GM21447 (cell line): ENCODE results near the gene ATP2A3.

Source experiments
- ATAC-seq: cut with Tn5 transposase; IDR thresholded peaks from one replicate; pipeline ENCODE4 v1.9.1; 2021; ENCODE audit not compliant: unreplicated experiment

Gene ATP2A3

GRCh38 chr17:3913531-3914311, 50.5 kb downstream of the ATP2A3 start:
- peak; percentile 49 for ATAC-seq

DNA sequence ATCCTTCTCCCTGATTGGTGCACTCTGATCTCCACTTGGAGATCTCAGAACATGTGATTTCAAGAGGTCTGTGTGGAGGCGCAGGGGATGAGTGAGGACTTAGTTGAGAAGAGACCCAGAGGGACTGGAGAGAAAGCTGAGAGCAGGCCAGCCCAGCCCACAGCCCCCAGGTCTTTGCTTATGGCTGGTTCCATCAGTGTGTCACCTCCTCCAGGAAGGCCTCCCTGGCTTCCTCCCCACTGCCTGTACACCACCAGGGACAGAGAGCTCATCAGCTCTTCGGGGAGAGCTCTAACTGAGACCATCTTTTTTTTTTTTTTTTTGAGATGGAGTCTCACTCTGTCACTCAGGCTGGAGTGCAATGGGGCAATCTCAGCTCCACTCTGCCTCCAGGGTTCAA, 51.4 kb downstream of the ATP2A3 start:
- ATAC-seq, result no peak

DNA sequence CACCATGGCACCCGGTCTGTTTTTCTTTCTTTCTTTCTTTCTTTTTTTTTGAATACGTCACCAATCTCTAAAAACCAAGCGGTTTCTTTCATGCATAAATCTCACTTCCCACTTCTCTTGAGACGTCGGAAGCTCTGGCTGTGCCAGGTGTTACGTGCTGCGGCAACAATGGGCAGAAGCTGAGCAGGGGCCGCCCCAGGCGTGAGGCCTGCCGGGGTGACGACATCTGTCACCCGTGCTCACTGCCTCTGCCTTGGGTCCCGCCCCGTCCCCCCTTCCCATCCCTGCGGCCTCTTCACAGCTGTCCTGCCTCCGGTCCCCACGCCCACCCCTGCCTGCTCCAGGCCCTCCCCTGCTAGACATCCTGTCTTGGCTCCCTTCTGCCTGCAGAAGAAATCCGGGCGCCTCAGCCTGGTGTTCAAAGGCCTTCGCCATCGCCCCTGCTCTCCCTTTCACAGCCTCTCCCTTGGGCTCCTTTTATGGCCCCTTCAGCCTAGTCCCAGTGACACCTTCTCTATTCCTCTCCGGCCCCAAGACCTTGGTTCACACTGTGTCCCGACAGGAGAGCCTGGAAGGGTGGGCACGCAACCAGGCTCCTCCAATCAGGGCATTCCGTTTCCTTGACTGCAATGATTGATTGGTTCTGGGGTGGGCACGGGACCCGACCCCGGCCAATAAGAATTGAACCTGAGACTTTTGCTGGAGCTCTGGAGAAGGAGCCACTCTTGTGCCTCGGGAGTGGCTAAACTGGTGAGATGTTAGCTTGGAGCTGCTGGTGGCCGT, 52.8 kb downstream of the ATP2A3 start:
- ATAC-seq, result peak; percentile 48

DNA sequence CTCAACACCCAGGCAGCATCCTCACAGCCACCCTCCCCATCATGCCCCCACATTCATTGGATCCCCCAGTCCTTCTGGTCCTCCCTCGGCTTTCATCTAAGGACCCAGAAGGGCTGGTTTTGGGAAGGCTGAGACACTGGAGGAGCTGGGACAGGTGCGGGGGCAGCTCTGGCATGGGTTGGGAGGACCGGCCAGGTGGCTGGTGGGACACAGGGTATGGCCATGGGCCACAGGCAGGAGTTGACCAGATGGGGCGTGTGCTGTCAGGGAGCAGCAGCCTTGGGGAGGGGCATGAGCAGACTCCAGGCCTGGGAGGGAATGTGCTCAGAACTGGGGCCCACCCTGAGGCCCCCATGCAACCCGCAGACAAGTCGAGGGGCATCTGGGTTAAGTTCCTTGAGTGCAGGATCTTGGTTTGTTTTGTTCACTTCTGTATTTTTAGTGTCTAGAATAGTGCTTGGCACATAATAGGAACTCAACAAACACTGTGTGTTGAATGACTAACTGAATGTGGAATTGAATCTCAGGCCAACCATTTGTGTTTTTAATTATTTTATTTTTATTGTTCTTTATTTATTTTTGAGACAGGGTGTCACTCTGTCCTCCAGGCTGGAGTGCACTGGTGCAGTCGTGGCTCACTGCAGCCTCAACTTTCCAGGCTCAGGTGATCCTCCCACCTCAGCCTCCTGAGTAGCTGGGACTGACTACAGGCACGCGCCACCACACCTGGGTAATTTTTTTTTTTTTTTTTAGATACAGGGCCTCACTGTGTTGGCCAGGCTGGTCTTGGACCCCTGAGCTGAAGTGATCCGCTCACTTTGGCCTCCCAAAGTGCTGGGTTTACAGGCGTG, 53.6 kb downstream of the ATP2A3 start:
- no peak for ATAC-seq

DNA sequence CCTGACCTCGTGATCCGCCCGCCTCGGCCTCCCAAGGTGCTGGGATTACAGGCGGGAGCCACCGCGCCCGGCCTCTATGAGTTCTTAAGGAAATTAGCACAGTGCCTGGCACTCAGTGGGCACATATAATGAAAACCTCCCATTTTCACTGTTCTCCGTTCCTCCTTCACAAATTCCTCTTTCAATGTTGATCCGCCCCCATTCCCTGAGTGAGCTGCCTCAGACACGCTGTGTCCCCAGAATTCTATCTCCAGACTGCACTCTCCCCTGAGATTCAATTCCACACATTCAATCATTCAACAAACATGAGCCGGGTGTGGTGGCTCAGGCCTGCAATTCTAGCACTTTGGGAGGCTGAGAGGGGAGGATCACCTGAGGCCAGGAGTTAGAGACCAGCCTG, 55.0 kb downstream of the ATP2A3 start:
- ATAC-seq, result no peak

DNA sequence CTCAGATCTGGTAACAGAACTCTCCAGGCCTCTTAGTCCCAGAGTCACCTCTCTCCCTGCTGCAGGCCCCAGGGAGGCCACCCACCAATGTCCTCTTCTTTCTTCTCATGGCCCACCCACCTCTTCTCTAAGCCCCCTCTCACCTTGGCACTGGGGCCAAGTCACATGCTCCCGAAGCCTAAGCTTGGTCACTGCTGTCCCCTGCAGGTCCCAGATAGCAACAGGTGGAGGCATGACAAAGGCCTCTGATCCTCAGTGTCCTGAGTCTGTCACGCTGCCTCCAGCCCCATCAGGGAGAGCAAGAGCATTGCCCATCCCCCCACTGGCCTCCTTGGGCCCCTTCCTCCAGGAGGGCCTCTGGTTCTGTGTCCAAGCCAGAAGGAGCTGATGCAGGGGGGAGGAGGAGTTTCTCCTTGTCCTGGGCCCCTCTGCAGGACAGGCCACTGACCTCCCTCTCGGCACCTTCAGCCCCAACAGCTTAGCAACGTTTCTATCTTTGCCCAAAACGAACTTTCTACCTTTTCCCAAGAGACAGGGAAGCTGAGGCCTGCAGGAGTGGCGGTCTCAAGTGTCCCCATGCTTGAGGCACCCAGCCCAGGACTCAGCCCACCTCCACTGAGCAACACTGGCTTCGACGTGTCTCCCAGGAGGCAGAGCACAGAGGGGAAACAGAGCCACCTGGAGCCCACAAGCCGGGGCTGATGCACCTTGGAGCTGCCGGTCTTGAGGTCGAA, 56.6 kb downstream of the ATP2A3 start:
- ATAC-seq, result no peak

DNA sequence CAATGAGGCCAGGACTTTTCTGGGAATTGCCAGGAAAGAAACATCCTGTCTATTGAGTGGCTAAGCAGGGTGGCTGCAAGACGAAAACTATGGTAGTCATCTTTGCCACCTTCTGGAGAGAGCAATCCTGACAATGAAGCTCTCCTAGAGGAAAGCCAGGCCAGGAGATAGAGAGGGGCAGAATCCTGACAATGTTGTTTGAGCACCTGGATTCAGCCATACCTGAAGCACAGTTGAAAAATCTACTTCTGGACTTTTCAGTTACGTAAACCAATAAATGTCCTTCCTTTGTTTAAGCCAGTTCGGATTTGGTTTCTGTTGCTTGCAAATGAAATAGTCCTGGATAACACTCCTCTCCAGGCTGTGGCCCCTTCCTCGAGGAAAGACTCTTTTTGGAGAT, 57.4 kb downstream of the ATP2A3 start:
- ATAC-seq, result no peak

- ATAC-seq, result no peak
These were observed 59.2 kb downstream of the ATP2A3 start for GRCh38 chr17:3905017-3905520.

DNA sequence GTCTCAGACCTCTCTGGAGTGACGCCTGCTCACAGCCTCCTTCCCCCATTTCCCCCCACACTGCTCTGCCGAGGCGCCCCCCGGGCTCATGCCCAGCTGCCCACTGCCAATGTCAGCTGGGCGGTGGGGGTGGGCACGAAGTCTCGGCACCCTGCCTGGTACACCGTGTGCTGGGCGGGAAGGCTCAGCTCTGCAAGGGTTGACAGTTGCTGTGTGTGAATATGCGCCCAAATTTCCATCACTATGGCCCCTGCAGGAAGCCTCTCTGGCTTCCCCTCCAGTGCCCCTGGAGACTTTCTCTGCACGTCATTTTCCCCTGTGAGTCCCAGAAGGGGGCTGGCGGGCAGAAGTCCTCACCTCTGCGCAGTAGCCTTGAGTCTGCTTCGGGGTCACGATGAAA, 59.7 kb downstream of the ATP2A3 start:
- ATAC-seq, result no peak

DNA sequence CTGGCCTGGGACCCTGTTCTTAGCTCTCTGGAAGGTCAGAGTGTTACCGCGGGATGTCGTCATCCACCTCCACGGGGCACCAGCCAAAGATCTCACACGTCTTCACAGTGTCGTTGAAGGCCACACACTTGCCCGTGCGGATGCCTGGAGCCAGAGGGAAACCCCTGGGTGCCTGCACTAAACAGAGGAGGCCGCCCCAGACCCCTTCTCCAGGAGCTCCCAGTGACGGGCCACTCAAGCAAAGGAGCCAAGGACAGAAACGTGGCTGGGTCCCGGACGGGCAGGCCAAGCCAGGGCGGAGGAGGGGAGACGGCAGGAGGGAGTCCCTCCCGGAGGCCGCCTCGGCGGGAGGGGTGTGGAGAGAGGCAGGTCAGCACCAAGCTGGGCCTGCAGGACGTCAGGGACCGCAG, 60.4 kb downstream of the ATP2A3 start:
- no peak for ATAC-seq

- no peak for ATAC-seq
These were observed 61.0 kb downstream of the ATP2A3 start for GRCh38 chr17:3903051-3903825.

DNA sequence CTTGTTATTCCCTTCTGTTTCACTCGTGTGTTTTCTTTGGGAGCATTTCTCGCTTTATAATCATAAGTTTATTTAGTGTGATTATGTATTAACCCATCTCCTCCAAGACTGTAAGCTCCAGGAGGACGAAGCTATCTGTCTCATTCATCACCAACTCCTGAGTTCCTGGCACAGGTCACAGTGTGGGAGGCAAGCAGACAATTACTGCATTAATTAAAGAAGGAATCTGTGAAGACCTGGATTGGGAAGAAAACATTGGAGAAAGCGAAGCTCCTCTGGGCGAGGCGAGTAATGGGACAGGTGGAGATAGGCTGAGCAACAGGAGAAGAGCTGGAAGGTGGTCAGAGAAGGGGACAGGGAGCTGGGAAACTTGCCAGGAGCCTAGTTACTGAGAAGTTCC, 63.6 kb downstream of the ATP2A3 start:
- no peak for ATAC-seq

DNA sequence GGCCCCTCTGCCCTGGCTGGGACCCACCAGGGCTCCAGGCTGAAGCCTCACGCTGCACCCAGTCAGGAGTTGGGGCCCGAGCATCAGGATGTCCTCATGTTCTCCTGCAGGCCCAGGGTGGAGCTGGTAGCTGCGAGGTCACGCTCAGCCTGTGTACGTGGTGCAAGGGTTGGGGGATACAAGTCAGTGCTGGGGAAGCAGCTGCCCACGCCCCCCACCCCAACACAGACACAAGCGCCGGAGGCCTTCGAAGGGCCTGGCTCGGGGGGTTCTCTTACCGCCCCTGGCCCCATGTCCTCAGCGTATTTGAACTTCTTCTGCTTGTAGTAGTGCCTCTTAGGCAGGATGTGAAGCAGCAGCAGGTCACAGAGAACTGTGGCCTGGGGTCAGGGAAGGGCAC, 66.5 kb downstream of the ATP2A3 start:
- no peak for ATAC-seq

GRCh38 chr17:3896968-3897235, 67.3 kb downstream of the ATP2A3 start:
- ATAC-seq, result no peak

GRCh38 chr17:3896108-3896967, 67.9 kb downstream of the ATP2A3 start:
- no peak for ATAC-seq

GRCh38 chr17:3895354-3895753, 68.9 kb downstream of the ATP2A3 start:
- ATAC-seq, result no peak

DNA sequence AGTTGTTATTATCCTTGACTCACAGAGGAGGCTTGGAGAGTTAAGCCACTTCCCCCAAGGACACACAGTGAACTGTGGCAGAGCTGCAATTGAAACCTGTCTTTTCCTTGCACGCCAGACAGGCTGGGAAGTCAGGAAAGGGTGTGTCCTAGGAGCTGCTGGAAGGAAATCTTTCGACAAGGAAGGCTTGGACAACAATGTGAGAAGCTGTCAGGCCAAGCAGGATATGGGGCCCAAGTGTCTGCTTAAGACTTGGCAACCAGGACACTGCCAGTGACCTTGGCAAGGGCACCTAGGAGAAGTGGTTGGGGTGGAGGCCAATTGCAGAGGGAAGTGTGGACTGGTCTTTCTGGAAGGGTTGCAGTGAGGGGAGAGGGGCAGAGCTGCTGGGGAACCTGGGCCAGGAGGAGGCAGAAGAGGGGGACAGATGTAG, 69.3 kb downstream of the ATP2A3 start:
- no peak for ATAC-seq

DNA sequence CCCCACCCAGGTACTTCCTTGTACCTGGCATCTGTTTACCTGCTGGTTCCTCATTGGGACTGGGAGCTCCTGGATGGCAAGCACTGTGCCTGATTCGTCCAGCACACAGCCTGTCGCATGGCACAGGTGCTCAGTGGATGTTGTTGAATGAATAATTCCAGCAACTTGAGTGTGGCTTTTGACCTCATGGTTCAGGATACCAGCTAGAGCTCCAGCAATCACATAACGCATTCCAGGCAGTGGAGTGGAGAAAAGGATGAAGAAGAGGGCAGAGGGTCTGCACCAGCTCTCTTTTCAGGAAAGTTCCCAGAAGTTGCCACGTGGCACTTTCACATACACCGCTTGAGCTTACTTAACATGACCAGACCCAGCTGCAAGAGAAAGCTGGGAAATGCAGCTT, 70.0 kb downstream of the ATP2A3 start:
- ATAC-seq, result no peak

- no peak for ATAC-seq
These were observed 70.5 kb downstream of the ATP2A3 start for GRCh38 chr17:3893720-3894116.
